Left ventricle myocardium inferior (tissue), 1 donor: Measurements from ENCODE around the gene THSD4. TPM values are rescaled to one million over a fixed set of nuclear protein-coding genes. Genes with fewer than 3 reads are reported as not detected.

Source experiments
- DNase-seq: peaks from one replicate; pipeline ENCODE4 v3.0.0-alpha.2; 2020
- H3K27ac ChIP-seq: fragments of 200-600 bp; replicated peaks from 2 replicates; pipeline ENCODE4 v1.8.0; 2021
- H3K27me3 ChIP-seq: fragments of 200-600 bp; 2 replicates; pipeline ENCODE4 v1.8.0; 2021; ENCODE audit warnings: low read depth
- H3K36me3 ChIP-seq: fragments of 200-600 bp; 2 replicates; pipeline ENCODE4 v1.8.0; 2021
- H3K4me1 ChIP-seq: fragments of 200-600 bp; 2 replicates; pipeline ENCODE4 v1.8.0; 2021
- H3K4me3 ChIP-seq: fragments of 200-600 bp; 2 replicates; pipeline ENCODE4 v1.8.0; 2021; ENCODE audit warnings: mild to moderate bottlenecking, moderate library complexity
- H3K9me3 ChIP-seq: fragments of 200-600 bp; replicated peaks from 2 replicates; pipeline ENCODE4 v1.8.0; 2021
- intact Hi-C: fragments of 100-400 bp; cut with micrococcal nuclease; formaldehyde crosslinking; loops from one replicate; pipeline ENCODE4 v1.11.0; 2022
- total RNA-seq: library from RNA; stranded (reverse); fragmentation: NEBNext Ultra II Directional; extraction: Animal tissue kit (Norgen Biotek cat#: 25700); gene quantifications from one replicate; pipeline ENCODE4 v1.2.1, GENCODE V29; 2021
- TF ChIP-seq, protein P1 (sequence below): fragments of 200-600 bp; IDR thresholded peaks from 2 replicates; pipeline ENCODE4 v1.8.0; 2021; ENCODE audit warnings: antibody characterized with exemption, mild to moderate bottlenecking, borderline replicate concordance
- donor health status: DM: no; HTN: yes; CAD: no; lungs with severe emphysema.

Gene THSD4
- total RNA-seq, 1 donor from 2014 or later = 95.8 TPM

DNA sequence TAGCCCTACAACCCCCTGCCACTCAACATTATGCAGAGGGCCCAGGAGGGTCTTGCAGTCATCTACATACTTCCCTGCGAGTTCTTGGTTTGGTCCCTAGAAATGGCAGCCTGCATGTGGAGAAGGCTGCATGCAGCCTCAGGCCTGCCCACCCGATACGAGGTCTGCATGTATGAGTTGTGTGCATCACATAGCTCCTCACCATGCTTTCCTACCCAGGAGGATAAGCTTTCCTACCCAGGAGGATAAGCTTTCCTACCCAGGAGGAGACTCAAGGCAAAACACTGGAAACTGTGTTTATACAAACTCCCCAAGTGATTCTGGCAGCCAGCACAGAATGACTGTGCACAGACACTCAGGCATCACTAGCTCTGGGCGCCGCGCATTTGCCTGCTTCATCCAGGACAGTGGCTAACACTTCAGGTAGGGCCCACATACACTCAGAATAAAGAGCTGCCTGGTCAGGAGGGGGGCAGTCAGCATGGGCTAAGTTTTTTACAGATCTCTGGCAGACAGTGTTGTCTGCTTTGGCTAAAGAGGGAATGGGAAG, 187.7 kb downstream of the THSD4 start:
- no peak overlapping the region for H3K4me3 ChIP-seq
- intact Hi-C loops = no loop called here
- peaks cover 42% of the 10 kb centered on the region for H3K4me1 ChIP-seq
- peak overlapping the region; percentile 33 for H3K27ac ChIP-seq
- H3K9me3 ChIP-seq = peaks cover 2% of the 10 kb centered on the region
- DNase-seq = no peak
- TF ChIP-seq, protein P1, sequence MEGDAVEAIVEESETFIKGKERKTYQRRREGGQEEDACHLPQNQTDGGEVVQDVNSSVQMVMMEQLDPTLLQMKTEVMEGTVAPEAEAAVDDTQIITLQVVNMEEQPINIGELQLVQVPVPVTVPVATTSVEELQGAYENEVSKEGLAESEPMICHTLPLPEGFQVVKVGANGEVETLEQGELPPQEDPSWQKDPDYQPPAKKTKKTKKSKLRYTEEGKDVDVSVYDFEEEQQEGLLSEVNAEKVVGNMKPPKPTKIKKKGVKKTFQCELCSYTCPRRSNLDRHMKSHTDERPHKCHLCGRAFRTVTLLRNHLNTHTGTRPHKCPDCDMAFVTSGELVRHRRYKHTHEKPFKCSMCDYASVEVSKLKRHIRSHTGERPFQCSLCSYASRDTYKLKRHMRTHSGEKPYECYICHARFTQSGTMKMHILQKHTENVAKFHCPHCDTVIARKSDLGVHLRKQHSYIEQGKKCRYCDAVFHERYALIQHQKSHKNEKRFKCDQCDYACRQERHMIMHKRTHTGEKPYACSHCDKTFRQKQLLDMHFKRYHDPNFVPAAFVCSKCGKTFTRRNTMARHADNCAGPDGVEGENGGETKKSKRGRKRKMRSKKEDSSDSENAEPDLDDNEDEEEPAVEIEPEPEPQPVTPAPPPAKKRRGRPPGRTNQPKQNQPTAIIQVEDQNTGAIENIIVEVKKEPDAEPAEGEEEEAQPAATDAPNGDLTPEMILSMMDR = no peak
- no peaks in the 10 kb centered on the region for H3K27me3 ChIP-seq
- H3K36me3 ChIP-seq = no peaks in the 10 kb centered on the region

DNA sequence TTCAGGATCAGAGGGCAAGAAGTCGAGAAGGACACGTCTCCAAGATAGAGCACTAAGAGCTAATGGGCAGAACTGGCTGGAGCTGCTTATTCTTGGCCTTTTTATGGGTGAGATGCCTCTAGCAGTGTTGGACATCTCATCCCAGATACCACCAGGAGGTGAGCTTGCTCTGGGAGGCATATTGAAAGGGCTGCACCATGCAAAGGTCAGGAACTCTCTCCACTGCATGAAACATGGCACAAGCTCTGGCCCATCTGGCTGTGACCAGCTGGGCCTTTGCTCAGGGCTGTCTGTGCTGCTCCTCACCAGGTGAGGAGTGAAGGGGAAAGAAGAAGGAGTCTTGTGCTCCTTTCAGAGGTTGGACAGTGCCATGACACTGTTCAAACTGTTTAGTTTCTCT, 188.7 kb downstream of the THSD4 start:
- intact Hi-C loops = no loop called here
- Histone ChIP-seq H3K9me3 (peaks cover 4% of the 10 kb centered on the region), H3K4me1 (peaks cover 42% of the 10 kb centered on the region), H3K27ac (peak overlapping the region; percentile 33), H3K36me3 (no peaks in the 10 kb centered on the region), H3K4me3 (no peak overlapping the region), H3K27me3 (no peaks in the 10 kb centered on the region)
- no peak for DNase-seq
- TF ChIP-seq, protein P1 = no peak

DNA sequence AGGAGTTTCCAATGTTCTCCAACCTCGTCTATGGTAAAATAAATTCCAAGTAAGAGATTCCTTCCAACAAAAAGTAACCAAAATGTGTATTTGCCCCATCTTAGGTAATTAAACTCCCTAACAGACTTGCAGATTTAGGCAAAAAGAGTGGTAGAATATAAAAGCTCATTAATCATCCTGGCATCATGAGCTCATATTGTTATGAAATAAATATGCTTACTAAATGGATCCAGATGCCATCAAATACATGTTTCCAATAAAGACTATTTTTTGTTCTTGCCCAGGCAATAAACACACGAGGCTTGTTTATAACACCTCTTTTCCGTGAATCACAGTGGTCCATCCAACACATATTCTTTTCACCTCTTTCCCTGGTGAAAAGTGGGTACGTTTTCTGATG, 189.4 kb downstream of the THSD4 start:
- intact Hi-C loops = no loop called here
- DNase-seq = no peak
- Histone ChIP-seq H3K4me1 (peaks cover 42% of the 10 kb centered on the region), H3K27ac (no peak overlapping the region), H3K4me3 (no peak overlapping the region), H3K9me3 (peaks cover 4% of the 10 kb centered on the region), H3K36me3 (no peaks in the 10 kb centered on the region), H3K27me3 (no peaks in the 10 kb centered on the region)
- TF ChIP-seq, protein P1 = no peak

DNA sequence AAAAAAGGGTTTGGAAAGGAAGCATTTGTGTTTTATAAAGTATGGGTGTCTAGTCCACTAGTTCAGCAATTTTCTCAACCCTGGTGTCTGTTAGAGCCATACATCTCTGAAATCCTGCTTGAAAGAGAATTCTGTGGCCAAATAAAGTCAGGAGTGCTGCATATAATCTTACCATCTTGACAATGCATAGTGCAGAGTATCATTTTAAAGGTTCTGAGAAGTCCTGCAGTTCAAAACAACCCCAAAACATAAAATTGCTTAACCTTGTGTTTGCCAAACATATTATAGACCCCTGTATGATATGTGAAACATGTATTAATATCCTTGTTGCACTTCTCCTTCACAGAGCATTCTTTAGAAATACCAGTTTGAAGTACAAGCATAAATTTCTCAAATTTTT, 191.3 kb downstream of the THSD4 start:
- peaks cover 4% of the 10 kb centered on the region for H3K9me3 ChIP-seq
- no peak for DNase-seq
- no peaks in the 10 kb centered on the region for H3K27me3 ChIP-seq
- H3K4me3 ChIP-seq = no peak overlapping the region
- H3K4me1 ChIP-seq = peaks cover 26% of the 10 kb centered on the region
- no peaks in the 10 kb centered on the region for H3K36me3 ChIP-seq
- TF ChIP-seq, protein P1 = no peak
- intact Hi-C loops = no loop called here
- no peak overlapping the region for H3K27ac ChIP-seq

DNA sequence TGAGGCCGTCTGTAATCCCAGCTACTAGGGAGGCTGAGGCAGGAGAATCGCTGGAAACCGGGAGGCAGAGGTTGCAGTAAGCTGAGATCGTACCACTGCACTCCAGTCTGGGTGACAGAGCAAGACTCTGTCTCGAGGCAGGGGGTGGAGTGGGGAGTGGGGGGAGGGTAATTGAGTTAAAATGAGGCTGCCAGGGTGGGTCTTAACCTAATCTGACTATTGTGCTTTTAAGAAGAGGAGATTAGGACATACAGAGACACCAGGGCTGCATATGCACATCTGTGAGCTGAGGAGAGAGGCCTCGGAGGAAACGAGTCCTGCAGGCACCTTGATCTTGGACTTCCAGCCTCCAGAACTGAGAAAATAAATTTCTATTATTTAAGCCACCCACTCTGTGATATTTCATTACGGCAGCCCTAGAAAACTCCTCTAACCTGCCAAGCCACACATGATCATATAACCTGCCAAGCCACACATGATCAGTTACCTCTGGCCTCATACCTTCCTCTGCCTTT, 197.0 kb downstream of the THSD4 start:
- H3K9me3 ChIP-seq = peaks cover 4% of the 10 kb centered on the region
- no peak overlapping the region for H3K27ac ChIP-seq
- H3K4me1 ChIP-seq = peaks cover 7% of the 10 kb centered on the region
- no peaks in the 10 kb centered on the region for H3K36me3 ChIP-seq
- no peaks in the 10 kb centered on the region for H3K27me3 ChIP-seq
- TF ChIP-seq, protein P1 = no peak
- intact Hi-C loops = no loop called here
- DNase-seq = no peak
- H3K4me3 ChIP-seq = no peak overlapping the region
